GM21381 (cell line): ENCODE results near the gene SECISBP2.

Experiments used
- ATAC-seq: cut with Tn5 transposase; IDR thresholded peaks from one replicate; pipeline ENCODE4 v1.9.1; 2021; ENCODE audit warnings: mild to moderate bottlenecking, moderate library complexity; ENCODE audit not compliant: unreplicated experiment

SECISBP2 gene

DNA sequence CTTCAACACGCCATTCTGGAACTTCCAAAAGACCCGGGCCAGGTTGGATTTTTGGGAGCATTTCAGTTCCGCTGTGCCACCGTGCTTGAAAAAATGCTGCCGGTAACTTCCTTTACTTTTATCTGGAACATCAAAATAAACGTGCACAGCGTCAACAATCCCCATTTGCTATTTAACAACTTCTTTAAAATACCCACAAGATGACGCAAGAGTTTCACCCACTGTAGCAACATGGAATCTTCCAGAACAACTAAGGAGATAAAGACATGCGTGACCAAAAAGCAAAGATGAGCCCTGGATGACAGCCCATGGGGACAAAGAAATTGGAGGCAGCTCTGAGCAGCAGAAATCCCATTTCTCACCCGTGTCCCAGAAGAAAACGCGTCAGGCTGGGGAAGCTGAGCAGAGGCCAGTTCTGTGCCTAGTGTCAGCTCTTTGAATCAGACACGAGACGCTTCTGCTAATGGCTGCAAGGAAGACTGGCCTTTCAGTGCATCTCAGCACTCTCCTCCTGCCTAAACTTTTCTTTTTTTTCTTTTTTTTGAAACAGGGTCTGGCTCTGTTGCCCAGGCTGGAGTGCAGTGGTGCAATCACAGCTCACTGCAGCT, 61.3 kb downstream of the SECISBP2 start:
- ATAC-seq = no peak

GRCh38 chr9:89380437-89381307, 62.4 kb downstream of the SECISBP2 start:
- ATAC-seq = no peak

DNA sequence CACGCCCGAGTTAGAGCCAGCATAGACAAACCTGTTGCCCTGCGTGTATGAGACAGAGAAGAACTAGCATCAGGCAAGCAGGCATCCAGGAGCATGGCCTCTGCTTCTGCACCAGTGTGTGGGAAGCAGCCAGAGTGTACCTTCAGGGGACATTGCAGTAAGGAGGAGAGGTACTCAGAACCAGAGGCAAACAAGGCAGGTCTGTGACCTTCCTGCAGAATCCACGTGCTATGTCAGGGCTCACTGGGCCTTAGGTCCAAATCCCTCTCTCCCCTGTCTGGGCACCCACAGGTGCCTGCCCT, 63.0 kb downstream of the SECISBP2 start:
- ATAC-seq = no peak

- no peak for ATAC-seq
Measured at GRCh38 chr9:89382026-89382986, 64.0 kb downstream of the SECISBP2 start.

DNA sequence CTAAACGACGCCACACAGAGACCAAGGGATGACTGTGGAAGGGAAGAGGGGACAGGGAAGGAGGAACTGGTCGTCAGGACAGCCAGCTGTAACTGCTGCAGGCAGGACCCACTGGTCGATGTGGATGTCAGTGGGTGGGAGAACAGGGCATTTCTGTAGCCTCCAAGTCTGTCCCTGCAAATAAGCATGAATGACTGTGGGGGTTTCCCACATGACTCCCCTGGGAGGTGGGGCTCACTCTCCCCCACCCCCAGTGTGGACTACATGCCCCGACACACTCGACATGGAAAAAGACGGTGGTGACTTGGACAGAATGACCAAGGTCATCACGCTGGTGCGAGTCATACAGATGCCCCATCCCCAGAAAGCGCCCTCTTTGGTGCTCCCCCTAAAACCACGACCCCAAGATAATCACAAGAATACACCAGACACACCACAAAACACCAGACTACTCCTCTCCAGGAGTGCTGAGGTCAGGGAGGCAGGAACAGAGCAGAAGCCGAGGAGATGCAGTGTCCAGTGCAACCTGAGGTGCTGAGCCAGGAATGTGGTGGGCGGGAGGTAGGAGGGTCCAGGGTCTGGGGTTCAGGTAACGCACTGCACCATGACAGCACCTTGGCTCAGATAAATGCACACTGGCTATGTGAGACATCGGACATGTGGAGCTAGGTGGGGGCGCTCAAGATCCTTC, 64.9 kb downstream of the SECISBP2 start:
- ATAC-seq = no peak

DNA sequence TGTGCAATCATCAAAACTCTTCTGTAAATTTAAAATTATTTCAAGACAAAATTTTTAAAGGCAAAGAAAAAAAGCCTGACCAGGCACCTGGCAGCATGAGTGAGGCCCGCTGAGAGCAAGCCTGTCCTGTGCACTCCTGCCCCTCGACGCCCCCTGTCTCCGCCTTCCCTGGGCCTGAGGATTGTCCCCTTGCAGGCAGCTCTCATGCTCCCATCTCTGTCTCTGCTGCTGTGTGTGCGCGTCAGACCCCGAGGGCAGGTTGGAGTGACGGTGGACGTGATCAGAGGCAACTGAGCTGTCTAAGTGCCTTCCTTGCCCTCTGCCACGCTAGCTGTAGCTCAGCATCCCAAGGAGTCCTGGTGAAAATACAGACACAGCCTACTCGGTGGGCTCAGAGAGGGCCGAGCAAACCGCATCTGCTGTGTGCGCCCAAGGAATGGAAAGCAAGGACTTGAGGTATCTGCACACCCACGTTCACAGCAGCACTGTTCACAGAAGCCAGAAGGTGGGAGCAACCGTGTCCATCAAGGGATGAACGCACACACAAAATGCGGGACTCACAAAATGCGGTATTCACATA, 65.5 kb downstream of the SECISBP2 start:
- no peak for ATAC-seq

GRCh38 chr9:89384783-89385182, 66.5 kb downstream of the SECISBP2 start:
- ATAC-seq = no peak

- ATAC-seq = no peak
Measured at GRCh38 chr9:89386206-89386605, 67.9 kb downstream of the SECISBP2 start.

GRCh38 chr9:89386797-89387196, 68.5 kb downstream of the SECISBP2 start:
- no peak for ATAC-seq

- no peak for ATAC-seq
Measured at GRCh38 chr9:89387197-89387849, 69.0 kb downstream of the SECISBP2 start.

DNA sequence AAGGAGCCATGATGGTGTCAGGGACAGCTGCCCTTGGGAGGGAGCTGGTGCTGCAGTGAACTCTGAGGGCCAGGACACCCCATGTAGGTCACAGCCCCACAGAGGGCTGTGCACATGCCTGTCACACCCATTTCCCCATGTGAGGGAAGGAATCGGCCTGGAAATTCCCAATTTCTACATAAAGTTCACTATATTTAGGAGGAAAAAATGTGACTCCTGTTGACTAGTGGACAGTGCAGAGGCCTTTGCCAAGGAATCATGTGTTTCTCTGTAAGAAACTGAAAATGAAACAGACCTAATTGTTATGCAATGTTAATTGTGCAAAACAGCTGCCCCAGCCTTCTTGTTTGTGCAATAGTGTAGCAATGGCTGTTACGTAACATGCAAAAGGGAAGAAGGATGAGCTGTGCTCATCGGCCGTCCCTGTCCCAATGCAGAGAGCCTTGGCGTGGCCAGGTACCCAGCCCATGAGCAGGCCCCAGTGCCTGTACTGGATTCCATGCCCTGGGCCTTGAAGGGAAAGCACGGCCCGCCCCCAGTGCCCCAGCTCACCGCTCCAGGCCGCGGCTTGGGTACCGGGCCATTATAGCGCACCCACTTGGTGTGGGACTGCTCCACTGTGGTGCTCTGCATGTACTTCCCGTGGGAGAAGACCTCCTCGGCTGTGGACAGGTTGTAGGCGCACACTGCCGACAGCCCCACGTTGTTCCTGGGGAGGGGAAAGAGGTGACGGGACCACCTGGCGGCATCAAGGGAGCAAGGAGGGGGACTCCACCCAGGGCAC, 70.0 kb downstream of the SECISBP2 start:
- no peak for ATAC-seq

- no peak for ATAC-seq
Measured at GRCh38 chr9:89388868-89389177, 70.5 kb downstream of the SECISBP2 start.

GRCh38 chr9:89390068-89390555, 71.8 kb downstream of the SECISBP2 start:
- no peak for ATAC-seq

GRCh38 chr9:89390578-89391116, 72.3 kb downstream of the SECISBP2 start:
- no peak for ATAC-seq

DNA sequence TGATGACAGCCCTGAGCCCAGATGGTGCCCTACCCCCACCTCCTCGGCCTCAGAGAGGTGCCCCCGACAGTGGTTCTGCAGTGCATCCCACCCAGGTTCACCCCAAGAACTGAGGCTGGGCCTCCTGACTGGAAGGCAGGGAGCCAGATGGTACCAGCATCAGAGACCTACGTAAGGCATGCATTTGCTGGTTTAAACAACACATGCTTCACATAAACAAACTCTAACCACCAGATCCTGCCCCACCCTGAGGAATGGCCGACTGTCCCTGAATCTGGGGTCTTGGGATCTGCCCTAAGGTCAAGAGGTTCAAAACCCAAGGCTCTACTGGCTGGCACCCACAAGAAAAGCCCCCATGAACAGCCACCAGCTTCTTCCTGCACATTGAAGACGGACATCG, 73.3 kb downstream of the SECISBP2 start:
- no peak for ATAC-seq

- no peak for ATAC-seq
Measured at GRCh38 chr9:89394412-89394811, 76.1 kb downstream of the SECISBP2 start.

DNA sequence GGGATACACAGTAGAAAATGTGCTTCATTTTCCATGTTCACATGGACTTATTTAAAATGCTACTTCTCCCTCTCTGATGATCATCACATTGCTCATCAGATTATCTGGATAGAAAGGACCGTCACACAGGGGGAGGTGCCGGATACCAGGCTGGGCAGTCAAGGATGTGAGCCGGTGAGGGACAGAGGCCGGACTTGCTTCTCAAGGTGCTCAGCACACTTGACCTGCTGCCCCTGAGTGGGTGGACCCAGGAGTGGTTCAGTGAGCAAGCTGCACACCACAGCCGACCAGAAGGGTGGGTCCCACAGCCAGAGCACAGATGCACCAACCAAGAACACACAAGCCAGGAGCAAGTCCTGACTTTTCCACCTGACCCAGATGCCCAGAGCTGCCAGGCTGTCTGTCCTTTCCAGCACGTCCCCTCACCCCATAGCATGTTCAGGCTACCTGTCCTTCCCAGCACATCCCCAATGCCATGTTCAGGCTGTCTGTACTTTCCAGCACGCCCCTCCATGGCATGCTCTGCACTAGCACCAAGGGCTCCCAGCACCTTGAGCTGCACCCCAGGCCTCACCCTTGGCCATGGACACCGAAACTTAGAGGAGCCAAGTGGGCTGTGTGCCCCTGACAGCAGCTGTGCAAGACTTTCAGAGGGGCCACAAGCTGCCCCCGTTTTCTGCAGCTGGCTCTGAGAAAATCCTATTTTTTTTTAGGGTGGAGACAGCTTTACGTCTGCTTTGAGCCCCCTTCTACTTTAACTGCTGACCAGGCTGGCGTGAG, 77.8 kb downstream of the SECISBP2 start:
- ATAC-seq = no peak

DNA sequence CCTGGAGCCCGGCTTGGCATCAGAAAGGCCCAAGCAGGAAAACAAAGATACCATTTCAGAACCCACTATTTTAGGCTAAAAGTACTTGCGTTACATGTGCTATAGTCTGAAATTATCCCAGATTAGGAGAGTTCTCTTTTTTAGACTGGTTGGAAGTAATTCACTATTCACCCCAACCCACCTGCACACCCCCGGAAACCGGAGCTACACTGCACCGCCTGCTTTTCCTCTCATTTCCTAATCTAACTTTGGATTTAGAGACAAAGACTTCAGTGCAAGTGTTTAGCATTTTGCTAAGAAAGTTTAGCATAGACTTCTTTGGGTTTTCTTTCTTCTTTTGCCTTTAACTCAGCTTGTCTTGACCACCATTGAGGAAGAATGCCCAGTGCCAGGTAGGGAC, 79.2 kb downstream of the SECISBP2 start:
- no peak for ATAC-seq
